Eye (tissue), 1 donor: ENCODE data around the gene CHCHD3.
A peak's percentile ranks its signal among the peaks of the same experiment; 100 is the strongest.

Source experiments
- DNase-seq: peaks from one replicate; pipeline ENCODE4 v3.0.0-alpha.2; 2015

The CHCHD3 gene

GRCh38 chr7:132760866-132761265 is 321.0 kb downstream of the CHCHD3 start:
- no peak for DNase-seq

GRCh38 chr7:132760244-132760623 is 321.7 kb downstream of the CHCHD3 start:
- no peak for DNase-seq

DNA sequence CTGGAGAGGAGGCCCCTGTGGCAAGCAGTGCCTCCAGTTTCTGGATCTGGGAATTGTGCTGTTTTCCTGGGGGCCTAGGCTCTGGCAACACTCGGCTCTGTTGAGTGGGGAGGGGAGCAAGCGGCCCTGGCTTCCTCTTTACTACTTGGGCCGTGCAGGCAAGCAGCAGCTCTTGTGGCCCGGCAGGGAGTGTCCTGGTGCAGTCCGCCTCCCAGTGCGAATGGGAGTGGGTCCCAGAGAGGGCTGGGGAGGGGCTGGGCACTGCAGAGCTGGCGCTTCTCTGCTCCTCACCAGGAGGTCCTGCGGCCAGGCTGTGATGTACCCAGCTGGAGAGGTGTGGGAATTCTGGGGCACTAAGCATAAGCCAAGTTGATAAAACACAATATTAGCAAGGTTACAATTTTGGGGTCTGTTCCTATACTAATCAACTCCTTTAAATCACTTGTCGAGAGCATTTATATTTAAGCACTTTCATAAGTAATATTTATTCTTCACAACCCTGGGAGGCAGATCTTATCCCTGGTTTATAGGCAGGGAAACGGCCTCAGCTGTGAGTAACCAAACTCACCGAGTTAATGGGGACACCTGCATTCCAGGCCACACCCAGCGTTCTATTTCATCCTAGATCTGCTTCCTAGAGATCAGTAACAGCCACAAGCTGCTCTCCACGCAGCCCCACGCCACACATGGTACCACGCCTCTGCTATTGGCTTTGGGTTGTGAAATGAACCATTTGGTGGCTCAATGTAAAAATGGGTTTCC is 322.2 kb downstream of the CHCHD3 start:
- DNase-seq, result no peak

DNA sequence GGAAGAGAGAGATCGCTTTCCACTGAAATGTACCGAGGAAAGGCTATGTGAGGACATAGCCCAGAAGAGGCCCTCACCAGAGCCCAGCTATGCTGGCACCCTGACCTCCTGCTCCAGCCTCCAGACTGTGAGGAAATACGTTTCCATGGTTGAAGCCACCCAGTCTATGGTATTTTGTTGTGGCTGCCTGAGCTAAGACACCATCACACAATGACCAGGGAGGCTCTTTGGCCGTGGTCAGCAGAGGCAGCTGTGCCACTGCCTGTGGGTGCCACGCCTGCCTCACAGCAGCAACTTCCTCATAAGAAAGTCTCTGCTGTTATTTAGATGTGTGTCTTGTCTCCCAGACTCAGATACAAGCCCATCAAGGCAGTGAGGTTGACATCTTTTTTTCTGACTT is 322.9 kb downstream of the CHCHD3 start:
- no peak for DNase-seq

- DNase-seq, result no peak
Measured at GRCh38 chr7:132757783-132758182, 324.1 kb downstream of the CHCHD3 start.

DNA sequence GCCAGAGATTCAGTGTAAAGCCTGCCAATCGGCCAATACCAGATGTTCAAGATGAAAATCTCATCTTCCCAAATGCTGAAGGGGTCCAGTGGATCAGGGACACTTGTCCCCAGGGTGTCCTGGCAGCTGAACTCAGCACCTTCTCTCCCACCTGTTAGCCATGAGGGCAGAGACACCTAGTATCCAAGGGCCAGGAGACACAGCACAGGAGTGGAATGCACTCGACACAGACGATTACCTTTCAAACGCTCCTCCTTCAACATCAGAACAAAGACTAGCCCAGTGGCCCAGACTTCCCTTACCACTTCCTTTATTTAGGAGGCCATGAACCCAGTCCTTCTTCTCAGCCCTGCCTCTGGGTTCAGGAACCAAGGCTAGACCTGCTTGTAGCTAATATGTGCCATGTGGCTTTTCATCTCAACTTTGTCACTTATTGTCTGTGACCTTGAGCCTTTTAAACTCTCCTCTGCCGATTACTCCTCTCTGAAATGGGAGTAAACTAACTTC is 325.4 kb downstream of the CHCHD3 start:
- no peak for DNase-seq

DNA sequence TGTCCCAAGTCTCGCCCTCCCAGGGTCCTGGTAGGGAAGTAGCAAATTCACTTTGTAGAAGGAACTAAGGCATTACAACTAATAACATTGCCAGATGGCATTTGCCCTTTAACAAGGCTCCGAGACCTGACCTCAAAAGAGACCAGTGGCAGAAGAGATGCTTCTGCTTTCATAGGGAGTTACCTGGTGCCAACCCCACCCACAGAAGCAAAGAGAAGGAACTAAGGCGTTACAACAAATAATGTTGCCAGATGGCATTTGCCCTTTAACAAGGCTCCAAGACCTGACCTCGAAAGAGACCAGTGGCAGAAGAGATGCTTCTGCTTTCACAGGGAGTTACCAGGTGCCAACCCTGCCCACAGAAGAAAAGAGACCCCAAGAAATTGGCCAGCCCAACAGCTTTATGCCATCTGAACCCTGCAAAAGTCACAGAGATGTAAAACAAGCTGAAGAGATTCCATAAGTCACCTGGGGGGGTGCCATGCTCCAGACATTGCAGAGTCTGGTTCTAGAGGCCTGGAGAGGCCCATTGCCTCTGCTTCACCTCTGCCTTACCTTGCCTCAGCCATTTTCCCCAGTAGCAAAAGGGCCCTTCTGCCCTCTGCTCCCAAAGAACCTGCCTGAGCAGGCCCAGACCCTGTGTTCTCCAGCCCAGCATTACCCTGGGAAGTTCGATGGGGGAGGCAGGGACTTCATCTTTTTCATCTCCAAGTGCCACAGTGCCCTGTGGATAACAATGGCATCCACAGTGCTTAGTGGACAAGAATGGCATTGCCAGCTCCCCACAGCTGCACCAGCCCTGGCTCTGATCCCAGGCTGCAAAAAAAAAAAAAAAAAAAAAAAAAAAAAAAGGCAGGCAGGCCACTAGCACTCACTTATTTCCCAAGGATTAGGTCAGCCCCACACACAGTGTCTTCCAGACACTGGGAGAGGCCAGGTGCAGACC is 326.1 kb downstream of the CHCHD3 start:
- no peak for DNase-seq

- no peak for DNase-seq
Measured at GRCh38 chr7:132752431-132752830, 329.5 kb downstream of the CHCHD3 start.

DNA sequence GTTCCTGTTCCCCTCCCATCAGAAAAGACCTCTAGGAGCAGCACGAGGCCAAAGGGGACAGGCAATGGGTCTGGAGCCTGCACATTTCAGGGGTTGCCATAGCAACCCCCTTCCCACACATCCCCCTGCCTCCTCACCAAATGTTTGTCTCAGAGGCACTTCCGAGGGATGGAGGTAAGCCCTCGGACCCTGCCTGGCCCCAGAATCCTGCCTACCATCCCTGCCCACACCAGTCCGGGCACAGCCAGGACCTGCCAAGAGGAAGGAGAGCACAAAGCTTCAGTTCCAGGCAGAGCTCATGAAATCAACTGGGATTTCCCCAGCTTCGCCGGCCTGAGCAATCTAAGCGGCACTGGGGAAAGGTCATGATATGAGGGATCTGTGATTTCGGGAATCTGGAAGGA is 330.6 kb downstream of the CHCHD3 start:
- no peak for DNase-seq

- DNase-seq, result peak; percentile 26
Measured at GRCh38 chr7:132750530-132751217, 331.2 kb downstream of the CHCHD3 start.

DNA sequence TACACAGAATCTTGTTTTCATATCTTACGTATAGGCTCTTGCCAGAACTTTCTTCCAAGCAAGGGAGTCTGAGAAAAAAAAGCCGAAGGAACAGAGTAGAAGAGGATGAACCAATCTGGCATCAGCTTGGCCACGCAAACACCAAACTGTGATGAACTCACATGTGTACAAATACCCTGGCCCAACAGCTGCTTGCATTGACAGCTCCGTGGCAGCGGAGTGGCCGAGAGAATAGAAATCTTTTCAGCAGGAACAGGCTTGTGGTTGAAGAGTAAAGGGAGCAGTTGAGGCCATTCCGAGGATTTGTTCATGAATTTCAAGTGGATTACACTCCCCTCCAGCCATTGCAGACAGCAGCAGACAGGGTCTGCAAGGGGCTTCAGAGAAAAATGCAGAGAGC is 331.8 kb downstream of the CHCHD3 start:
- DNase-seq, result no peak

DNA sequence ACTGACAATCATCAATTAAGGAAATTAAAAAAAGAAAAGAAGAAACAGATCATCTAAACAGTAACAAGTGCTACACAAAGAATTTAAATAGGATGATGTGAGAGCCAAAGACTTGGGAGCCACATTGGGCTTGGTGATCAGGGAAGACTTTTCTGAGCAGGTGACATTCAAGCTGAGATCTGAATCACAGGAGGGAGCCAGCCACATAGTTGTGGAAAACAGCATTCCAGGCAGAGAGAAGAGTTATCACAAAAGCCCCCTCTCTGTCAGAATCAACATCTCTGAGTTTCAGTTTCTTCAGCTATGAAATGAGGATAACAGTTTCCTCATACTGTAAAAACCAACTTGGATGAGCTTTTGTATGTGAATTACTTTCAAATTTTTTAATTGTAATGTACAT is 336.4 kb downstream of the CHCHD3 start:
- no peak for DNase-seq

- DNase-seq, result no peak
Measured at GRCh38 chr7:132743974-132744373, 337.9 kb downstream of the CHCHD3 start.

- peak; percentile 54 for DNase-seq
Measured at GRCh38 chr7:132742189-132742612, 339.7 kb downstream of the CHCHD3 start.

DNA sequence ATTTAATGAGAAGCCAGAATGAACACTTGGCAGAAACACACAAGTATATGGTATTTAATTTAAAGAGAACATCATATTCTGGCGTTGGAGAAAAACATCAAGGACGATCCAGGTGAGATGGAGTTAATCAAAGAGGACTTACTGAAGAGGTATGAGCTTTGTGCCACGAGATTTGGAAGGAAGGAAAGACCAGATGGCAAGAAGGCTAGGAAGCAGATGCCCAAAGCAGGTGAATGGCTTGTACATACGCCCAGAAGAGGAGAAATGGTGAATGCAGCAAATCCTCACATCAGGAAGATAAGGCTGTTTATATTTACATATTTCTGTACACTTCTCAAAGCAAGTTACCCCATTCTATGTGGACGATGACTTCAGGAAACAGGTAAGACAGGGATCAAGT is 341.7 kb downstream of the CHCHD3 start:
- DNase-seq, result no peak

- no peak for DNase-seq
Measured at GRCh38 chr7:132739271-132739955, 342.5 kb downstream of the CHCHD3 start.

GRCh38 chr7:132738254-132738653 is 343.6 kb downstream of the CHCHD3 start:
- no peak for DNase-seq

- DNase-seq, result peak; percentile 13
Measured at GRCh38 chr7:132735476-132735875, 346.4 kb downstream of the CHCHD3 start.
